Activated T-cell treated with anti-CD3 and anti-CD28 coated beads for 1 hour (primary cell): ENCODE data around the gene QRICH2.
"Not testable (repeated sequence)": the region's sequence is repeated elsewhere in the genome, so short reads cannot be mapped to it uniquely, and the experiment has no call there.

Experiments
- DNase-seq: peaks from one replicate; pipeline ENCODE4 v3.0.0-alpha.2; 2020; ENCODE audit warnings: low read depth

The QRICH2 gene

GRCh38 chr17:76326306-76326705 is 18.2 kb upstream of the QRICH2 start:
- no peak for DNase-seq

- DNase-seq = no peak
Measured at GRCh38 chr17:76318586-76318985, 10.5 kb upstream of the QRICH2 start.

- no peak for DNase-seq
Measured at GRCh38 chr17:76317535-76317934, 9.5 kb upstream of the QRICH2 start.

- DNase-seq = no peak
Measured at GRCh38 chr17:76314392-76315227, 6.5 kb upstream of the QRICH2 start.

- DNase-seq = no peak
Measured at GRCh38 chr17:76312735-76313134, 4.7 kb upstream of the QRICH2 start.

GRCh38 chr17:76309461-76309860 is 1.4 kb upstream of the QRICH2 start:
- DNase-seq = no peak

- DNase-seq = no peak
Measured at GRCh38 chr17:76307299-76307965, 644 bp downstream of the QRICH2 start.

- DNase-seq = not testable (repeated sequence)
Measured at GRCh38 chr17:76305135-76305454, 3.0 kb downstream of the QRICH2 start.

- no peak for DNase-seq
Measured at GRCh38 chr17:76304226-76305134, 3.6 kb downstream of the QRICH2 start.

GRCh38 chr17:76297436-76297835 is 10.6 kb downstream of the QRICH2 start:
- no peak for DNase-seq

- no peak for DNase-seq
Measured at GRCh38 chr17:76296889-76297288, 11.2 kb downstream of the QRICH2 start.

GRCh38 chr17:76296186-76296585 is 11.9 kb downstream of the QRICH2 start:
- DNase-seq = no peak

- no peak for DNase-seq
Measured at GRCh38 chr17:76293106-76293505, 15.0 kb downstream of the QRICH2 start.

- no peak for DNase-seq
Measured at GRCh38 chr17:76292567-76292966, 15.5 kb downstream of the QRICH2 start.

- DNase-seq = no peak
Measured at GRCh38 chr17:76281573-76282371, 26.3 kb downstream of the QRICH2 start.

GRCh38 chr17:76280650-76281049 is 27.4 kb downstream of the QRICH2 start:
- DNase-seq = no peak

GRCh38 chr17:76279742-76280287 is 28.3 kb downstream of the QRICH2 start:
- no peak for DNase-seq

GRCh38 chr17:76278952-76279741 is 28.9 kb downstream of the QRICH2 start:
- peak; percentile 88 for DNase-seq

GRCh38 chr17:76278268-76278908 is 29.7 kb downstream of the QRICH2 start:
- DNase-seq = no peak
